C4-2B (cell line): ENCODE data around the gene ADSS1.

Source experiments
- H3K27ac ChIP-seq: fragments of 450-650 bp; 2 replicates; pipeline ENCODE4 v1.5.1; 2017
- CTCF ChIP-seq: fragments of 450-650 bp; conservative IDR thresholded peaks from 2 replicates; pipeline ENCODE4 v1.5.1; 2017; ENCODE audit warnings: mild to moderate bottlenecking
- ZFX ChIP-seq: fragments of 450-650 bp; IDR thresholded peaks from 2 replicates; pipeline ENCODE4 v1.6.1; 2017

The ADSS1 gene

GRCh38 chr14:104776481-104776880, 52.5 kb downstream of the ADSS1 start:
- TF ChIP-seq ZFX (no peak), CTCF (no peak)

GRCh38 chr14:104776961-104777807, 53.2 kb downstream of the ADSS1 start:
- H3K27ac ChIP-seq: no peak overlapping the region
- TF ChIP-seq CTCF: no peak
- TF ChIP-seq ZFX: no peak

More at GRCh38 chr14:104776481-104776880, 52.5 kb downstream of the ADSS1 start:
- no peak overlapping the region for H3K27ac ChIP-seq

- no peak overlapping the region for H3K27ac ChIP-seq
- TF ChIP-seq CTCF (no peak), ZFX (no peak)
Observed at GRCh38 chr14:104777808-104778249, 53.8 kb downstream of the ADSS1 start.

- no peak for TF ChIP-seq CTCF
- no peak for TF ChIP-seq ZFX
Observed at GRCh38 chr14:104778694-104779331, 54.8 kb downstream of the ADSS1 start.

GRCh38 chr14:104779776-104780512, 55.9 kb downstream of the ADSS1 start:
- no peak overlapping the region for H3K27ac ChIP-seq
- no peak for TF ChIP-seq CTCF
- TF ChIP-seq ZFX: no peak

More at GRCh38 chr14:104778694-104779331, 54.8 kb downstream of the ADSS1 start:
- no peak overlapping the region for H3K27ac ChIP-seq

GRCh38 chr14:104780513-104781030, 56.5 kb downstream of the ADSS1 start:
- H3K27ac ChIP-seq: no peak overlapping the region

More at GRCh38 chr14:104780513-104781030, 56.5 kb downstream of the ADSS1 start:
- TF ChIP-seq ZFX (no peak), CTCF (no peak)
